ENCODE results near the gene TSSK2.
"Not testable (repeated sequence)": the region's sequence is repeated elsewhere in the genome, so short reads cannot be mapped to it uniquely, and the experiment has no call there.

Gene TSSK2

DNA sequence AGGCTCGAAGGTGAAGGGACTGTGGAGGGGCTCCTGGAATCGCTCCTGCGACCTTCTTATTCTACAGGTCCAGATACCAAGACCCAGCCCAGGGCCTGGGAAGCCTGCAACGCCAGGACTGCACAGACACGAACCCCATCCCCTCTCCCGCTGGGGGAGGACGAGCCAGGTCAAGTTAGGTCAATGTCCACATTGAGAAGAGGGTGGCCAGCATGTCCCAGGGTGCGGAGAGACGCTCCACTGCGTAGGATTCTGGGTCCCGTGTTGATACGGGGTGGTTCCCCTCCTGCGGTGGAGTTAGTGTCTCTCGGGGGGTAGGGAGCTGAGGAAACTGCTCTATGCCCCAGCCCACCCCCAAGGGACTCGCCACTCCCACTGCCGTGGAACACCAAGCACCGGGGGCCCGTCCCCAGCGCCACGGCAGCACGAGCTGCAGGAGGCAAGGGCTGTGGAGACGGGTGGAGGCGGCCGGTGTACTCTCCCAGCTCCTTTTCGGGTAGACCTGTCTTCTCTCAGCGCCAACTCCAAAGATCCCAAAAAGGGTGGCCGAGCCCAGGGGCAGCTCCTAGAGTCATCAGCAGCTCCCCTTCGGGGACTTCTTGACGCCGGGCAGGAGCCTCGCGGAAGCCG is 17.4 kb downstream of the TSSK2 start:
- peak overlapping the region; percentile 29; the same call in 1 of the 2 replicates for H3K4me3 ChIP-seq (ENCODE audit: low read length)
- H3K36me3 ChIP-seq (ENCODE audit: insufficient read depth, low read depth, low read length) = no peaks in the 10 kb centered on the region
- H3K27me3 ChIP-seq (ENCODE audit: insufficient read depth, low read length) = peaks cover 80% of the 10 kb centered on the region
- no peaks in the 10 kb centered on the region for H3K4me1 ChIP-seq (ENCODE audit: insufficient read depth, low read length)
- H3K9ac ChIP-seq (ENCODE audit: low read depth, low read length) = no peak overlapping the region
- H3K27ac ChIP-seq (ENCODE audit: low read length) = no peak overlapping the region
- H3K9me3 ChIP-seq (ENCODE audit: insufficient read depth, low read depth, low read length) = no peaks in the 10 kb centered on the region; the same call in 1 of the 2 replicates

DNA sequence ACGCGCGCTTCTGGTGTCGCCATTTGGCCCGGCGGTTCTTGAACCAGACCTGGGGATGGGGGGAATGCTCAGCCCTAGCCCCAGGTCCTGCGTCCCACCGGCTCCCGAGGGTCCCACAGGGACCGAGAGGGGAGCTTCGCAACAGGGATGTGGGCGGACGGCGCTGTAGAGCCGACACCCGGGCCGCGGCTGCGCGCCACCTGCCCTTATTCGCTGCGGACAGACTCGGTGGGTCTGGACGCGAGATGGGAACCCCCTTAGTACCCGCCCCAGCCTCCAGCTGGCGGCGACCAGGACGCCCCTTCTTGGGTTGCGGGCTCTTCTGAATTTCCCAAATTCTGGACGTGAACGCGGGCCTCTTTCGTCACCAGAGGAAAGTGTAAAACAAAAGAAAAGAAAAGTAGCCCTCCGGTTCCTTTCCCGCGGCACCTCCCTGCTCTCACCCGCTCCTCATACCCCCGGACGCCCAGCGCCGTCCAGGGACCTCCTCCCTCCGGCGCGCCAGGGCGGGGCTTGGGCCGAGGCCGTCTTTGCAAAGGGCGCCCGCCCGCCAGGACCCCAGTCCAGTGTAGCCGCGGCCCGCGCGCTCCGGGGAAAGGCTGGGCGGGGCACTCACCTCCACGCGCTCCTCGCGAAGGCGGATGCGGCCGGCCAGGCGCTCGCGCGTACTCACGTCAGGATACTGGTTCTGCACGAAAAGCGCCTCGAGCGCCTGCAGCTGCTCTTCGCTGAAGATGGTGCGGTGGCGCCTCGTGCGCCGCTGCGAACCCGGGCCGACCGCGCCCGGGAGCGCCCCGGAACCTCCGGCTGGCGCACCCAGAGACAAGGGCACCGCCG is 18.2 kb downstream of the TSSK2 start:
- no peaks in the 10 kb centered on the region; the same call in 1 of the 2 replicates for H3K9me3 ChIP-seq (ENCODE audit: insufficient read depth, low read depth, low read length)
- H3K9ac ChIP-seq (ENCODE audit: low read depth, low read length) = no peak overlapping the region
- H3K27ac ChIP-seq (ENCODE audit: low read length) = no peak overlapping the region
- no peaks in the 10 kb centered on the region for H3K4me1 ChIP-seq (ENCODE audit: insufficient read depth, low read length)
- H3K36me3 ChIP-seq (ENCODE audit: insufficient read depth, low read depth, low read length) = no peaks in the 10 kb centered on the region
- H3K4me3 ChIP-seq (ENCODE audit: low read length) = peak overlapping the region; percentile 29; the same call in 1 of the 2 replicates
- peaks cover 85% of the 10 kb centered on the region for H3K27me3 ChIP-seq (ENCODE audit: insufficient read depth, low read length)

DNA sequence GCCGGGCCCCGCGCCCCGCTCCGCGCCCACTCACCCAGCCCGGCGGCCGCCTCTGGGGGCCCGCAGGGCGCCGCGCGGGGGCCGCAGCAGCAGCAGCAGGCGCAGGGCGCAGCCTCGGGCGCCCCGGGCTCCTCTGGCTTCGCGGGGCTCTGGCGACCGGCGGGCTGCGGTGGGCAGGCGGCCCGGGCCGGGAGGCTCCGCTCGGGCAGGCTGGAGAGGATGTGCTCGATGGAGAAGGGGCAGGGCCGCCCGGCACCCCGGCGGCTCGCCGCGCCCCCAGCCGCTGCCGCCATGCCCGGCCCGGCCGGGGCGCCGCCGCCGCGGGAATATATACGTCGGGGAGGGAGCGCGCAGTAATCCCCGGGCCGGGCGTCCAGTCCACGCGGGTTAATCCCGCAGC is 18.9 kb downstream of the TSSK2 start, which contains the start of gene GSC2:
Gene GSC2, minus strand, starts transcription at position 302 of the 400 bp plus-strand sequence. Its CDS starts 9 bp downstream, at position 293.
- Histone ChIP-seq H3K9me3 (ENCODE audit: insufficient read depth, low read depth, low read length) (no peaks in the 10 kb centered on the region; the same call in 1 of the 2 replicates), H3K27me3 (ENCODE audit: insufficient read depth, low read length) (peaks cover 88% of the 10 kb centered on the region), H3K36me3 (ENCODE audit: insufficient read depth, low read depth, low read length) (no peaks in the 10 kb centered on the region), H3K27ac (ENCODE audit: low read length) (no peak within 1 kb of the TSS), H3K4me3 (ENCODE audit: low read length) (peak within 1 kb of the TSS; percentile 29; the same call in 1 of the 2 replicates), H3K9ac (ENCODE audit: low read depth, low read length) (no peak within 1 kb of the TSS), H3K4me1 (ENCODE audit: insufficient read depth, low read length) (no peaks in the 10 kb centered on the region)

DNA sequence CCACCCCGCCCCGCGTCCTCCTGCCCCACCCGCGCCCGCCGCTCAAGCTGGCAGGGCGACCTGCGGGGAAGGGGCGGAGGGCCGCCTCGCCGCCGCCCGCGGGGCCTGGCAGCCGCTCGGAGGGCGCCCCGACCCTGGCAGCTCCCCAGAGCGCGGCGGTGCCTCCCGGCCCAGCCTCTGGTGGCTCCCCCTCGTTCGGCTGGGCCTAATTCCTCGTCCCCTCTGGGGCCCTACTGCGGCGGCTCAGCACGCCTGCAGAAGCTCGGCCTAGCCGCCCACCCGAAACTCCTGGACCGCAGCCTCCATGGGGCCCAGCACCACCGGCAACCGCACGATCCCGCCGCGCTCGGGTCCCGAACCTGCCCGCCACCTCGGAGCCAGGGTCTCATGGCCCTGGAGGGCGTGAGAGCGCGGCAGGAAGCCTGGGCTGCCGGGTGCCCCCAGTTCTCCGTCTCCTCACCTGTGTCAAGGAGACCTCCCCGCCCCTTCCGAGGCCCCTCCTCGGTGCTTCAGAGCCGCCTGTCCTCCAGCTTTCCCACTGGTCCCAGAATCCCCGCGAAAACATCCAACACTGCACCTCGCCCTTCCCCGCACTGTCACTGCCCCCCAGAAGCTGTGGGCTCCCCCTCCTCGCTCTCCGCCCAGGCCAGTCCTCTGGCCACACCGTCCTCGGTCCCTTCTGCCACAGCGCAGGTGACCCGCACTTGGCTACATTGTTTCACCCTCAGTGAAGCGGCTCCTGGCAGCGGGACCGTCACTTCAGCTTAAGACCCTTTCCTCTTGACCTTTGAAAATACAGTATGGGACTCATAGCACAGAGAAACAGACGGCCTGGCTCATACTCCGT is 19.6 kb downstream of the TSSK2 start:
- Histone ChIP-seq H3K27me3 (ENCODE audit: insufficient read depth, low read length) (peaks cover 93% of the 10 kb centered on the region), H3K9me3 (ENCODE audit: insufficient read depth, low read depth, low read length) (no peaks in the 10 kb centered on the region; the same call in 1 of the 2 replicates), H3K27ac (ENCODE audit: low read length) (no peak overlapping the region), H3K4me1 (ENCODE audit: insufficient read depth, low read length) (no peaks in the 10 kb centered on the region), H3K4me3 (ENCODE audit: low read length) (no peak overlapping the region), H3K36me3 (ENCODE audit: insufficient read depth, low read depth, low read length) (no peaks in the 10 kb centered on the region), H3K9ac (ENCODE audit: low read depth, low read length) (no peak overlapping the region)

DNA sequence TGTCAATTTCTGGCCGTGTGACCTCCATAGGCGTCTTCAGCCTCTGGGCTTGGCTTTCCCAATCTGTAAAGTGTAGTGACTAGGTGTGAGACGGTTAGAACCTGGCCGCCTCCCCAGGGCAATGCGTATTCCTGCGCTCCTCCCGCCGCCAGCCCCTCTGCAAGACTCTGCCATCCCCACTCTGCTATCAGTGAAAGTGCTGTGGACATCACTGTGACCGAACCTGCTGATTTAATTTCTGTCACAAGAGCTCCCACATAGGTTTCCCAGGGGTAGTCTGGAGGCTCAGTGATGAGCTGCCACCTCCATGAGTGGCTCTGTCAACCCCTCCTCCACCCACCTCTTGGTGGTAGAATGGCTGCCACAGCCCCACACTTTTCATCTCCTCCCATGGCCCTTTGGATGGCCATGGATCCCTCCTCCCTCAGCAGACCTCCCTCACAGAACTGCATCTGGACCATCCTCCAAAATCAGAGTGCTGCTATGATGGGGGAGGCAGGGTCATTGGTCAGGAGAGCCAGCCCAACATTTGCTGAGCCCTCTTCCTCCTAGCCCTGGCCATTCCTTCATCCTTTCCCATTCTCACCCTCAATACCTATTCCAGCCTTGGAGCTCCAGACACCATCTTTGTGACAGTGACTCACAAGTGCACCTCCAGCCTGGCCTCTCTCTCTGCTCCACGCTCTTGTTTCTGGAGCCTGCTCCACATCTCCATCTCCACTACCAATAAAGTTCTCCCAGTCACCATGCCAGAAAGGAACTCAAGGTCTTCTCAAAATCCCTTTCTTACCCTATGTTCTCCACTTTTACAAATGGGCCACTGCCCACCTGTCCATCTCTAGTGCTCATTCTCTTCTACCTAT is 20.5 kb downstream of the TSSK2 start:
- Histone ChIP-seq H3K4me1 (ENCODE audit: insufficient read depth, low read length) (no peaks in the 10 kb centered on the region), H3K36me3 (ENCODE audit: insufficient read depth, low read depth, low read length) (no peaks in the 10 kb centered on the region), H3K9me3 (ENCODE audit: insufficient read depth, low read depth, low read length) (no peaks in the 10 kb centered on the region; the same call in 1 of the 2 replicates), H3K4me3 (ENCODE audit: low read length) (no peak overlapping the region), H3K27ac (ENCODE audit: low read length) (no peak overlapping the region), H3K27me3 (ENCODE audit: insufficient read depth, low read length) (peaks cover 90% of the 10 kb centered on the region), H3K9ac (ENCODE audit: low read depth, low read length) (no peak overlapping the region)

DNA sequence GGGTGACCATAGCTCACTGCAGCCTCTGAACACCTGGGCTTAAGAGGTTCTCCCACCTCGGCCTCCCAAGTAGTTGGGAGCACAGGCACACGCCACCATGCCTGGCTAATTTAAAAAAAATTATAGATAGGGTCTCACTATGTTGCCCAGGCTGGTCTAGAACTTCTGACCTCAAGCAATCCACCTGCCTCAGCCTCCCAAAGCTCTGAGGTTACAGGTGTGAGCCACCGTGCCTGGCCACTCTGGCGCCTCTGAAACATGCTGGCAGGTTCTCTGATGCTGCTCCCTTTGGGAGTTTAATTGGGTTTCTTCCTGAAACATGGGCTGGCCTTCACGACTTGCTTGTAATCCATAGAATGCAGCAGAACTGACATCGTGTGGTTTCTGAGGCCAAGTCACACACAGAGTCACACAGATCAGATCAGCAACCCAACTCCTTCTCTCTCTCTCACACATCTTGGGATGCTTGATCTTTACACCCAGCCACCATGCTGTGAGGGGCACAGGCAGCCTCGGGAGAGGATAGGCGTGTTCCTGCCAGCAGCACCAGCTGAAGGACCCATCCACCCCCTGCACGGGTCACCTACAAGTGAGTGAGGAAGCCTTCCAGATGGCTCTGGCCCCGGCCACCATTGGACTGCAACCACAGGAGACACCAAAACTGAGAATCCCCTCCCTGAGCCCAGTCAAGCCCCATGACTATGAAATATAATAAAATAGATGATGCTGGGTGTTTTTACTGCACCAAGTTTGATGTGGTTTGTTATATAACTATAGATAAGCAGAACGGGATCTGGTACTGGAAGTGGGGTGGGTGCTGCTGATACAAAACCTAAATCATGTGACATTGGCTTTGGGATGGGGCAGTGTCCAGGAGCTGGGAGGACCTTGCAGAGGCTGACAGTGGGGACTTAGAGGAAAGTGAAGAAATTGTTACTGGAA is 22.1 kb downstream of the TSSK2 start:
- Histone ChIP-seq H3K9ac (ENCODE audit: low read depth, low read length) (no peak overlapping the region), H3K9me3 (ENCODE audit: insufficient read depth, low read depth, low read length) (no peaks in the 10 kb centered on the region; the same call in 1 of the 2 replicates), H3K27ac (ENCODE audit: low read length) (no peak overlapping the region), H3K27me3 (ENCODE audit: insufficient read depth, low read length) (peaks cover 74% of the 10 kb centered on the region), H3K4me3 (ENCODE audit: low read length) (no peak overlapping the region), H3K4me1 (ENCODE audit: insufficient read depth, low read length) (no peaks in the 10 kb centered on the region), H3K36me3 (ENCODE audit: insufficient read depth, low read depth, low read length) (no peaks in the 10 kb centered on the region)

DNA sequence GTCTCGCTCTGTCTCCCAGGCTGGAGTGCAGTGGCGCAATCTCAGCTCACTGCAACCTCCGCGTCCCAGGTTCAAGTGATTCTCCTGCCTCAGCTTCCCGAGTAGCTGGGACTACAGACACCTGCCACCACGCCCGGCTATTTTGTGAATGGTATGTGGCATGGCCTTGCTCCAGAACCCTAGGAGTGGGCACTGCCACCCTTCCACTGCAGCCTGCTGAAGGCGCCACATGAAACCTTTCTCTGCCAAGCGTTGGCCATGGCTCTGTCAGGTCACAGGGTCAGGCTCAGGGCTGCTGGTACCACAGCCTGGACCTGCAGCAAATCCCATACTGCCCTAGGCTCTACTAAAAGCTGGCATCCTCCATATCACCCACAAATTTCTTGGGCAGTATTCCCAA is 25.0 kb downstream of the TSSK2 start:
- not testable (repeated sequence) for H3K4me3 ChIP-seq (ENCODE audit: low read length); H3K4me1 ChIP-seq (ENCODE audit: insufficient read depth, low read length); H3K9me3 ChIP-seq (ENCODE audit: insufficient read depth, low read depth, low read length); H3K27ac ChIP-seq (ENCODE audit: low read length); H3K36me3 ChIP-seq (ENCODE audit: insufficient read depth, low read depth, low read length); H3K9ac ChIP-seq (ENCODE audit: low read depth, low read length)
- peaks cover 52% of the 10 kb centered on the region for H3K27me3 ChIP-seq (ENCODE audit: insufficient read depth, low read length)

- not testable (repeated sequence) for H3K9me3 ChIP-seq (ENCODE audit: insufficient read depth, low read depth, low read length)
Observed at GRCh38 chr22:19158649-19159048, 27.5 kb downstream of the TSSK2 start.

GRCh38 chr22:19164425-19164824 is 33.3 kb downstream of the TSSK2 start:
- Histone ChIP-seq H3K36me3 (ENCODE audit: insufficient read depth, low read depth, low read length) (no peaks in the 10 kb centered on the region), H3K27ac (ENCODE audit: low read length) (no peak overlapping the region), H3K9ac (ENCODE audit: low read depth, low read length) (no peak overlapping the region), H3K27me3 (ENCODE audit: insufficient read depth, low read length) (peaks cover 58% of the 10 kb centered on the region), H3K4me1 (ENCODE audit: insufficient read depth, low read length) (no peaks in the 10 kb centered on the region), H3K9me3 (ENCODE audit: insufficient read depth, low read depth, low read length) (no peaks in the 10 kb centered on the region), H3K4me3 (ENCODE audit: low read length) (no peak overlapping the region)

More at GRCh38 chr22:19158649-19159048, 27.5 kb downstream of the TSSK2 start:
- peaks cover 39% of the 10 kb centered on the region for H3K27me3 ChIP-seq (ENCODE audit: insufficient read depth, low read length)
- not testable (repeated sequence) for H3K9ac ChIP-seq (ENCODE audit: low read depth, low read length); H3K27ac ChIP-seq (ENCODE audit: low read length); H3K4me1 ChIP-seq (ENCODE audit: insufficient read depth, low read length); H3K36me3 ChIP-seq (ENCODE audit: insufficient read depth, low read depth, low read length); H3K4me3 ChIP-seq (ENCODE audit: low read length)

GRCh38 chr22:19166421-19166820 is 35.3 kb downstream of the TSSK2 start:
- Histone ChIP-seq H3K4me1 (ENCODE audit: insufficient read depth, low read length) (0 out of 2 replicates have a peak, but pooled peaks cover 2% of the 10 kb centered on the region), H3K27me3 (ENCODE audit: insufficient read depth, low read length) (peaks cover 67% of the 10 kb centered on the region), H3K36me3 (ENCODE audit: insufficient read depth, low read depth, low read length) (no peaks in the 10 kb centered on the region), H3K27ac (ENCODE audit: low read length) (no peak overlapping the region), H3K9me3 (ENCODE audit: insufficient read depth, low read depth, low read length) (no peaks in the 10 kb centered on the region), H3K9ac (ENCODE audit: low read depth, low read length) (no peak overlapping the region), H3K4me3 (ENCODE audit: low read length) (no peak overlapping the region)
